Measurements from ENCODE around the gene TSC22D1.

- TF ChIP-seq CTCF (optimal IDR thresholded peaks at IDR 0.05 in 1 of 3, IDR thresholded peaks at IDR 0.05 in 1 of 3, conservative IDR thresholded peaks at IDR 0.05 in 1 of 3; ENCODE audit: extremely low read depth in 1 of 3, insufficient read depth in 2 of 3, low read length in 3 of 3) (no peak), EZH2 (IDR thresholded peaks at IDR 0.05; ENCODE audit: low read length) (no peak)
Observed at GRCh38 chr13:44622261-44622660, 46.1 kb upstream of the TSC22D1 start.

All from keratinocyte (primary cell).